HG03139 (cell line): ENCODE results near the gene VEGFA.
"Not testable (repeated sequence)": the region's sequence is repeated elsewhere in the genome, so short reads cannot be mapped to it uniquely, and the experiment has no call there.

Experiments used
- ATAC-seq: cut with Tn5 transposase; IDR thresholded peaks from one replicate; pipeline ENCODE4 v1.9.1; 2021; ENCODE audit not compliant: unreplicated experiment

Gene VEGFA

GRCh38 chr6:43801495-43802181 is 31.6 kb downstream of the VEGFA start:
- no peak for ATAC-seq

- no peak for ATAC-seq
These were observed 33.2 kb downstream of the VEGFA start for GRCh38 chr6:43803055-43803782.

GRCh38 chr6:43803783-43804549 is 34.0 kb downstream of the VEGFA start:
- no peak for ATAC-seq

- no peak for ATAC-seq
These were observed 34.7 kb downstream of the VEGFA start for GRCh38 chr6:43804550-43805223.

DNA sequence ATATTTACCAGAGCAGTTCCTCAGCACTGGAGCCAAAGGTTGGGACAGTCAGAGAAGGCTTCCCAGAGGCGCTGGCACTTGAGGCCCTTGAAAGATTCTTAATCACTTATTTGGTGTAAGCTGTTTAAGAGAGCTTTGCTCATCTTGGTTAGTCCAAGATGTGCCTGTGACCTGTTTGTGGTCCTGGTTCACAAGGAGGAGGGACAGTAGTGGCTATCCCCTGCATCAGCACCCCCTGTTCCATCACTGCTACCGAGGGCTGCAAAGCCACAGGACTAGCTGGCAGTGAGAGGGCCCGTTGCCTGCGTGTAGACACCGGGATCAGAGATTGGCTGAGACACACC is 35.7 kb downstream of the VEGFA start:
- ATAC-seq, result no peak

DNA sequence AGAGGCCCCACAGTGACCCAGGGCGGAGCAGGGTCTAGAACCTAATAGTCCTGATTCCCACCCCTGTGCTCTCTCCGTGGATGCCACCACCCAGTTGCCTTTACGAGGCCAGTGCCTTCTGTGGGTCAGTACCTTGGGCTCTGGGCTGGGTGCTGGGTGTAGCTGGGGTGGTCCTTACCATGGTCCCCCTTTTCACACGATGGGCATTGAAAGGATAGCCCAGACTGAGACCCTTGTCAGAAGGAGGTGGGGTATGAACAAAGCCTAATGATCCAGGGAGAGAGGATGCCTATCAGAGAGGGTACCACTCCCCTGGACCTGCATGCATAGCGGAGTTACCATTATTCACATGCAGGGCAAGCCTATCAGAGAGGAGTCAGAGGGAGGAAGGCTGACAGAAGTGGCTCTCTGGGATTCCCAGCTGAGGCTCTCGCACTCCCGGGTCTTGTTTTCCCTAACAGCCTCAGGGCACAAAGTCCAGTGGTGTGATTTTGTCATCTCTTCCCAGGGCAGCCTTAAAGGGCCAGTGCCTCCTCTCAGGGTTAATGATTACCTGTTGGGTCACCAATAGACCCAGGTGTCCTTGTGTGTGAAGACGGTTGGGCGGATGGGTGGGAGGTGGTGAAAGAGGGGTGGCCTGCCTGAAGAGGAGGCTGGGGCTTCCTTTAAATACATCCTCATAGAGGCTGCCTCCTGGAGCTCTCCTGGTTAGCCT is 36.2 kb downstream of the VEGFA start:
- ATAC-seq, result no peak

- no peak for ATAC-seq
These were observed 36.8 kb downstream of the VEGFA start for GRCh38 chr6:43806758-43807227.

DNA sequence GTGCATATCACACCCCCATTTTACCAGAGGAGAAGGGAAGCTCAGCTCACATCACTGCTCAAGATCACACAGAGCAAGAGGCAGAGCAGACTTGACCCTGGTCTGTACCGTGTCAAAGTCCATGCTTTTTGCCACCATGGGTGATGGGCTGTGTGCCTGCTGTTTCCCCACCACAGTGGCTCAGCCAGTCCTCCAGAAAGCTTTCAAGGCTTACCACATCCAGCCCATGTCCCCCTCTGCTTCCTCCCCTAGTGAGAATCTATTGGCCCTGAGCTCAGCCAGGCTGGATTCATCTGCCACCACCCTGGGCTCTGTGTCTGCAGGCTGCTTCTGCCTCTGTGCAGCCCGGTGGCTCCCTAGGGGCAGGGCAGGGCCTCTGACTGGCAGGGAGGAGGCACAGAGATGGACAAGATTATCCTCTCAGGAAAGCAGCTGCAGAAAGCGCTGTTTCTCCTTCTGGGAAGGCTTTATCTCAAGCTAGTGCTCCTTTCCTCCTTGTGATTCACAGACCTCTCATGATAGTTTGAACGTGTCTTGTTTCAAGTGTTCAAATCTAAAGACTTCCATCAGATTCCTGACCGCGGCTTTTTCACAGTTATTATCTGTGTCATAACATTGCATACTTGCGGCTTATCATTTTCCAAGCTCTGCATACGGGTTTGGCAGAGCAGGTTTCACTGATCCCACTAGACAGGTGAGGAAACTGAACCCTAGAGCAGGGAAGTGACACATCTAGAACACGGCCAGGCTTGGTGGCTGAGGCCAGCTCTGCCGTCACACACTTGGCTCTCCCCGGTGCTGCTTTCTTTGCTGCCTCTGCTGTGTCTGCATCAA is 37.4 kb downstream of the VEGFA start:
- ATAC-seq, result no peak

GRCh38 chr6:43808412-43808811 is 38.4 kb downstream of the VEGFA start:
- no peak for ATAC-seq

GRCh38 chr6:43809417-43810305 is 39.6 kb downstream of the VEGFA start:
- ATAC-seq, result no peak

- ATAC-seq, result no peak
These were observed 41.1 kb downstream of the VEGFA start for GRCh38 chr6:43810965-43811732.

GRCh38 chr6:43811733-43812099 is 41.7 kb downstream of the VEGFA start:
- ATAC-seq, result no peak

- no peak for ATAC-seq
These were observed 43.0 kb downstream of the VEGFA start for GRCh38 chr6:43812850-43813578.

GRCh38 chr6:43814111-43814510 is 44.1 kb downstream of the VEGFA start:
- ATAC-seq, result no peak

- no peak for ATAC-seq
These were observed 44.9 kb downstream of the VEGFA start for GRCh38 chr6:43814865-43815264.

DNA sequence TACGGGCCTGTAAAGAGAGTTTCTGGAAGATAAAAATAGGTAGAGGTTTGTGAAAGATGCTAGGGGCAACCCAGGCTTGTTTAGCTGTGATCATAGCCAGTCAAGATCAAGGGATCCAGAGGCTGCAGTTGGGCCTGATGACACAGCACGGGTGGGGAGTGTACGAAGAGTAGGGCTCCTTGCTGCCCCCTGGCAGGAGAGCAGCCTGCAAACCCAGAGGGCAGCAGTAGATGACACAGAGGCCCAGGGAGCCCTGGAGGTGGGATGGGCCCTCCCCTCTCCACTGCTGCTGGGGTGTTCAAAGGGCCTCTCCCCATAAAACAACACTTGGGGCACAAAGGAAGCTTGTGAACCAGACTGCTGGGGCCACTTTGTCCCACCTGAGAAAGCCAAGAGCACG is 47.2 kb downstream of the VEGFA start:
- ATAC-seq, result no peak

DNA sequence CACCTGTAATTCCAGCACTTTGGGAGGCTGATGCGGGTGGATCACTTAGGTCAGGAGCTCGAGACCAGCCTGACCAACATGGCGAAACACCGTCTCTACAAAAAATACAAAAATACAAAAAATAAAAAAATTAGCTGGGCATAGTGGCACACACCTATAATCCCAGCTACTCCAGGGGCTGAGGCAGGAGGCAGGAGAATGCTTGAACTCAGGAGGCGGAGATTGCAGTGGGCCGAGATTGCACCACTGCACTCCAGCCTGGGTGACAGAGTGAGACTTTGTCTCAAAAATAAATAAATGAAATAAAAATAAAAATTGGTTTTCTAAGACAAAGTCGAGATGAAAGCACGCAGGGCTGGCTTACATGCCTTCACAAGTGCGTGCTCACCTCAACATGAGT is 49.0 kb downstream of the VEGFA start:
- ATAC-seq, result not testable (repeated sequence)
